GM12891 (cell line): Measurements from ENCODE around the gene COLGALT1. TPM values are rescaled to one million over a fixed set of nuclear protein-coding genes. Genes with fewer than 3 reads are reported as not detected.
"Not testable (repeated sequence)": the region's sequence is repeated elsewhere in the genome, so short reads cannot be mapped to it uniquely, and the experiment has no call there.

Experiments
- DNase-seq: peaks from one replicate; pipeline ENCODE4 v3.0.0; 2011; ENCODE audit warnings: low spot score; ENCODE audit not compliant: insufficient read length
- FAIRE-seq: peaks from 2 replicates; lab custom pipeline; 2011; peaks lifted over from hg19 to GRCh38; lab: Jason Lieb, UNC
- PAX5 ChIP-seq: IDR thresholded peaks from 2 replicates; pipeline ENCODE4 v1.6.1; 2011; ENCODE audit warnings: low read length, moderate library complexity, mild to moderate bottlenecking; ENCODE audit not compliant: insufficient read depth, severe bottlenecking
- POLR2A ChIP-seq: IDR thresholded peaks from 2 replicates; pipeline ENCODE4 v1.6.1; 2011; ENCODE audit warnings: low read depth, low read length, control low read depth
- POLR2AphosphoS5 ChIP-seq: IDR thresholded peaks from 2 replicates; pipeline ENCODE4 v1.6.1; 2011; ENCODE audit warnings: low read depth, low read length, control low read depth
- POU2F2 ChIP-seq: IDR thresholded peaks from 2 replicates; pipeline ENCODE4 v1.6.1; 2011; ENCODE audit warnings: low read depth, mild to moderate bottlenecking, control low read depth, low read length, moderate library complexity
- SPI1 ChIP-seq: IDR thresholded peaks from 2 replicates; pipeline ENCODE4 v1.6.1; 2011; ENCODE audit warnings: low read depth, low read length, control low read depth
- TAF1 ChIP-seq: IDR thresholded peaks from 2 replicates; pipeline ENCODE4 v1.6.1; 2011; ENCODE audit warnings: low read depth, low read length, control low read depth
- polyA plus RNA-seq: library from polyadenylated mRNA; unstranded; fragments of >200 nt; gene quantifications from one replicate; pipeline ENCODE4 v1.2.1, GENCODE V29; 2012; ENCODE audit warnings: low read depth, missing spikeins, inconsistent platforms; ENCODE audit not compliant: missing spikeins

Gene COLGALT1
- 14.4 TPM for polyA plus RNA-seq

DNA sequence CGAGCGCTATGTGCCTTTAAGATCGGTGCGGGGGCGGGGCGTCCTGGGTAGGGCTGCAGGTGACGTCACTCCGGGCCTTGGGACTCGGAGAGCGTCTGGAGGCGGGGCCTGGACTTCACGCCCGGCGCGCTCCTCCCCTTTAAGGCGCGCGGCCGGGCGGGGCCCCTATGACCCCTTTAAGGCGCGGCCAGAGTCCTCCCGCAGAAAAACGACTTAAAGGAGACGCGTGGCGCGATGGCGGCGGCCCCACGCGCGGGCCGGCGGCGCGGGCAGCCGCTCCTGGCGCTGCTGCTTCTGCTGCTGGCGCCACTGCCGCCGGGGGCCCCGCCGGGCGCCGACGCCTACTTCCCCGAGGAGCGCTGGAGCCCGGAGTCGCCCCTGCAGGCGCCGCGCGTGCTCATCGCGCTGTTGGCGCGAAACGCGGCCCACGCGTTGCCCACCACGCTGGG lies at the start of gene COLGALT1:
Gene COLGALT1 (plus strand): TSS at position 170 of the 449 bp plus-strand sequence. CDS start 65 bp downstream, at position 235.
- DNase-seq, result peak; percentile 96
- no peak for TF ChIP-seq SPI1
- no peak for TF ChIP-seq POU2F2
- TF ChIP-seq POLR2A, result no peak
- no peak for TF ChIP-seq POLR2AphosphoS5
- TF ChIP-seq TAF1, result no peak
- TF ChIP-seq PAX5, result no peak
- FAIRE-seq, result peak; percentile 91

DNA sequence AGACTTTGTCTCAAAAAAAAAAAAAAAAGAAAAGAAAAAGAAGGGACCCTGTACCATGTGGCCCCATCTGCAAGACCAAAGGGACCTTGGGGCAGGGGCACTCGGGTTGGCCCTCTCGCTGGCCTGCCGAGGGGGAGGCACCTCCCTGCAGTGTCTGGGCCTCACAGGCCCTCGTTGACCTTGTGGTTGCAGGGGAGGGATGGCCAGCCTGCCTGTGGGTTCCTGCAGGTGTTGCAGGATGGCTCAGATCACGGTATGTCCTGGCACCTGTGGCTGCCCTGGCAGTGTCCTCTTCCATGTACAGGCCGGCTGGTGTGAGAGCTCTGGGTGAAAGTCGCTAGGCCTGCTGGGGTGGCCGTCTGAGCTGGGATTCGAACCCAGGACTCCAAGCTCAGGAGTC lies 48.7 kb upstream of the COLGALT1 start:
- DNase-seq, result no peak
- TF ChIP-seq SPI1, result no peak
- TF ChIP-seq TAF1, result no peak
- no peak for TF ChIP-seq POLR2A
- no peak for TF ChIP-seq PAX5
- no peak for TF ChIP-seq POU2F2
- no peak for TF ChIP-seq POLR2AphosphoS5
- no peak for FAIRE-seq

DNA sequence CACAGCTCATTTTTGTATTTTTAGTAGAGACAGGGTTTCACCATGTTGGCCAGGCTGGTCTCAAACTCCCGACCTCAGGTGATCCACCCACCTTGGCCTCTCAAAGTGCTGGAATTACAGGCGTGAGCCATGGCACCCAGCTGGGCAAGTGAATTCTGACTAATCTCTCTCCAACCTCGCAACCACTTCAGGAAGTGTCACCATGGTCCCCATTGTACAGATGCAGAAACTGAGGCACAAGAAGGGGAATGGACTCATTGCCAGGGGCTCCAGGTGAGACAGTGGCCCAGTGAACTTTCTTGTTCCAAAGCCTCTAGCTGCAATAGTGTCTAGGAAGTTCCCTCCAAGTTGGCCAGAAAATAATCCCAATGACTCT lies 46.9 kb upstream of the COLGALT1 start:
- not testable (repeated sequence) for FAIRE-seq, DNase-seq

DNA sequence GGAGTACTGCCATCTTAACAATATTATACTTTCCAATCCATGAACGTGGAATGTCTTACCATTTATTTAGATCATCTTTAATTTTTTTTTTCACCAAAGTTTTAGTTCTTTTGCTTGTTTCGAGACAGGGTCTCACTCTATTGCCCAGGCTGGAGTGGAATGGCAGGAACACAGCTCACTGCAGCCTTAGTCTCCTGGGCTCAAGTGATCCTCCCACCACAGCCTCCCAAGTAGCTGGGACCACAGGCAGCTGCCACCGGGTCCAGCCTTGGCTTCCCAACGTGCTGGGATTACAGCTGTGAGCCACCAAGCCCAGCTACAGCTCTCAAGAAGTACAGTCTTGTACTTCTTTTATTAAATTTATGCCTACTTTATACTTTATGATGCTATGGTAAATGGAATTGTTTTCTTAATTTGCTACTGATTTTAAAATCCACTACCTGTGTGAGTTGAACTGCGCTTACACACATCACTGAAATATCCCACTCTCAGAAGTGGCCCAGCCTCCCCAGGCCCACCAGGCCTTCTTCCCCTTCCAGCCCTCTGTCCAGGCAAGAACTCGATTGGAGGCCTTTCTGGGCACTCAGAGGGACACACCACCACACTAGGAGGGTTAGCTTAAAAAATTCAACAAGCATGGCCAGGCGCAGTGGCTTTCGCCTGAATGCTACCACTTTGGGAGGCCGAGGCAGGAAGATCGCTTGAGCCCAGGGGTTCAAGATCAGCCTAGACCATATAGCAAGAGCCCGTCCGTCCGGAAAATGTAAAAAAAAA lies 45.0 kb upstream of the COLGALT1 start:
- no peak for DNase-seq
- no peak for FAIRE-seq
- no peak for TF ChIP-seq POU2F2
- no peak for TF ChIP-seq POLR2A
- no peak for TF ChIP-seq POLR2AphosphoS5
- no peak for TF ChIP-seq TAF1
- TF ChIP-seq SPI1, result no peak
- no peak for TF ChIP-seq PAX5

DNA sequence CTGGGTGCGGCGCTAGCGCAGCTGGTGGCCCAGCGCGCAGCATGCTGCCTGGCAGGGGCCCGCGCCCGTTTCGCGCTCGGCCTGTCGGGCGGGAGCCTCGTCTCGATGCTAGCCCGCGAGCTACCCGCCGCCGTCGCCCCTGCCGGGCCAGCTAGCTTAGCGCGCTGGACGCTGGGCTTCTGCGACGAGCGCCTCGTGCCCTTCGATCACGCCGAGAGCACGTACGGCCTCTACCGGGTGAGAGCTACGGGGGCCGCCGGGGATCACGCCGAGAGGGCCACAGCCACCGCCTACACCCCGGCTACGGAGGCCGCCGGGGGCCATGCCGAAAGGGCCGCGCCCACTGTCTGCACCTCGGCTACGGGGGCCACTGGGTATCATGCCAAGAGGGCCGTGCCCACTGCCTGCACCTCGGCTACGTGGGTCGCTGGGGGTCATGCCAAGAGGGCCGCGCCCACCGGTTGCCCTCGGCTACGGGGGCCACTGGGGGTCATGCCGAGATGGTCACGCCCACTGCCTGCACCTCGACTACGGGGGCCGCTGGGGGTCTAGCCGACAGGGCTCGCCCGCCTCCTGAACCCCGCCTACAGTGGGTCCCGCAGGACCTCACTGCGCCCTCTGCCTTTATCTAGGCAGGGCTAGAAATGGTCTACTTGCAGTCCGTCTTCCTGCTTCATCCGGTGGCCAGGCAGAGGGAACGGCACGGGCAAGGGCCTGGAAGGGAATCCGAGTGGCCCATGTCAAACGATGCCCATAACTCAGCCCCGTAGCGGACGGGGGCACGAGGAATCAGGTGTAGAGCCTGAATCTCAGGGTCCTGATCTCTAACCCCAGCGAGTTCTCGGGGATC lies 43.5 kb upstream of the COLGALT1 start:
- TF ChIP-seq SPI1, result no peak
- no peak; the same call in 1 of the 2 replicates for TF ChIP-seq POU2F2
- peak; percentile 97 for TF ChIP-seq PAX5
- TF ChIP-seq POLR2AphosphoS5, result peak; percentile 53; the same call in 1 of the 2 replicates
- TF ChIP-seq POLR2A, result peak; percentile 46
- TF ChIP-seq TAF1, result peak; percentile 56; the same call in 1 of the 2 replicates
- DNase-seq, result peak; percentile 74

DNA sequence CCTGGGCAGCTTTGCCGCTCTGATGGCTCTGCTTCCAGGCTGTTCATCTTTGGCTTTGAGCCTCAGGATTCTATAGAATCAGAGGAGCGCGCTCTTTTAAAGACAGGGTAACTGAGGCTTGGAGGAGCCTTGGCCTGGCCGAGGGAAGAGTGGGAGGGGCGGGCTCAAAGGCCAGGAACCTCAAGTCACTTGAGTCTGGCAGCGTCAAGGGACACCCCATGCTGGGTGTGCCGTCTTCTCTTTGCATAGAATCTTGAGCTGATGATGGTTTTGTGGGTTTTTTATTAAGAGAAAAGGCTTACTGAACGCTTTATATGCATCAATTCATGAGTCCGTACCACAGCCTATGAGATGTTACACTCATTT lies 42.9 kb upstream of the COLGALT1 start:
- TF ChIP-seq POU2F2, result no peak
- no peak for TF ChIP-seq PAX5
- no peak for TF ChIP-seq POLR2A
- no peak for TF ChIP-seq POLR2AphosphoS5
- TF ChIP-seq SPI1, result no peak
- TF ChIP-seq TAF1, result no peak
- FAIRE-seq (no peak), DNase-seq (no peak)

More for the DNA sequence above, 43.5 kb upstream of the COLGALT1 start:
- no peak for FAIRE-seq

DNA sequence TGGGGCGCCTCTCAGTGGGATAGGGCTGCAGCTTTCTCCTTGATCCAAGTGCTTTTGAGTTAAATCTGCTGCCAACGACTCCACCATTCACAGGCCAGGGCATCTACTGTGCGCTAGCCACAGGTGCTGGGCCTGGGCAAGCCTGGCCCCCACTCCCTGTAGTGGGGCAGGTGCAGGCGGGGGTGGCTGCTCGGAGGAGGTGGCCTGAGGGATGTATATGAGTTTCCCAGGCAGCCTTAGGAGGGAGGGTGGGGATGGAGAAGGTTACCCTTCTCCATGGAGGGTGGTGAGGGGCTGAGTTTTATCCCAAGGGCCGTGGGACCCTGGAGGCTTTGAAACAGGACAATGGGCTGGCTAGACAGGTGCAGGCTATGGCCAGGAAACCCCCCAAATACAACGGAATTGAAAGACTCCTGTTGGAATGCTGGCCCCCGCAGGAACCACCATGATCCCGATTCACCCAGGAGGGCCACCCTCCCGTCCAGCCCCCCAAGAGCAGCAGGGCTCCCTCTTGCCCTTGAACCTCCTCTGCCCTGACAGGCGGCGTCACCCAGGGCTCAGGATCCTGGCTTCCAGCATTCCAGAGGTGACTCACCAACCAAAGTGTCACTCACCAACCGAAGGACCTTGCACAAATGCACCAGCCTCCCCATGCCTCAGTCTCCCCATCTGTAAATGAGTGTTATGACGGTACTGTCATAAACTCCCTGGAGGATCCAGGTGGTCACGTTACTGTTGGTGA lies 39.9 kb upstream of the COLGALT1 start:
- TF ChIP-seq PAX5 (no peak), POLR2A (no peak; the same call in 1 of the 2 replicates)
- FAIRE-seq, result no peak
- DNase-seq, result no peak

DNA sequence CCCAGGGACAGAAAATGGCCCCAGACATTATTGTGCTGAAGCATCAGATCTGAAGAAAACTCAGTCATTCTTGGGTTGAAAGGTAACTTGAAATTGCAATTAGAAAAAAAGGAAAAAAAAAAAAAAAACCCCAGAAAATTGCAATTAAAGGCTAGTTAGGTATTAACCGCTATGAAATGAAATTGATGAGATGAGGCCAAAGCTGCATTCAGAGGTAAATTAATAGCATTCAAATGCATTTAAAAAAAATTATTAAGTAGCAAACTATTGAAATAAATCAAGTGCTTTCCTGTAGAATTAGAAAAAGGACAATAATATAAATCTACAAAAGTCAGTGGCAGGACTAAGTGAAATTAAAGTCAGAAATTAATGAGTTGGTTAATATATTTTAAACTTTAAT lies 37.6 kb upstream of the COLGALT1 start:
- FAIRE-seq (no peak), DNase-seq (no peak)
- TF ChIP-seq POU2F2, result no peak
- no peak for TF ChIP-seq PAX5
- no peak for TF ChIP-seq POLR2AphosphoS5
- TF ChIP-seq TAF1, result no peak
- TF ChIP-seq SPI1, result no peak
- TF ChIP-seq POLR2A, result no peak

DNA sequence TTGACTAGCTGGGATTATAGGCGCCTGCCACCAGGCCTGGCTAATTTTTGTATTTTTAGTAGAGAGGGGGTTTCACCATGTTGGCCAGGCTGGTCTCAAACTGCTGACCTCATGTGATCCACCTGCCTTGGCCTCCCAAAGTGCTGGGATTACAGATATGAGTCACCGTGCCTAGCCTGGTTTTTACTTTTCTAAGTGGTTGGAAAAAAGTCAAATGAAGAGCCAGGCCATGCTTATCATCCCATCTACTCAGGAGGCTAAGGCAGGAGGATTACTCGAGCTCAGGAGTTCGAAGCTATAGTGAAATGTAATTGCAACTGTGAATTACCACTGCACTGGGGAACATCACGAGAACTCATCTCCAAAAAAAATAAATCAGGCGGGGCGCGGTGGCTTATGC lies 36.8 kb upstream of the COLGALT1 start:
- not testable (repeated sequence) for FAIRE-seq, DNase-seq
